ENCODE measurements around the gene ROPN1L. TPM values are rescaled to one million over a fixed set of nuclear protein-coding genes. Genes with fewer than 3 reads are reported as not detected.

The ROPN1L gene
- total RNA-seq, 1 experiment from 2014 or later: 0.82 TPM

- Mint-ChIP-seq H3K9me3 (ENCODE audit: unreplicated experiment) (no peaks in the 10 kb centered on the region), H3K27ac (ENCODE audit: low read depth, unreplicated experiment) (no peak overlapping the region), H3K4me3 (ENCODE audit: unreplicated experiment) (no peak overlapping the region), H3K36me3 (ENCODE audit: insufficient read depth, unreplicated experiment) (no peaks in the 10 kb centered on the region), H3K4me1 (ENCODE audit: insufficient read depth, unreplicated experiment) (peaks cover 9% of the 10 kb centered on the region), H3K27me3 (ENCODE audit: insufficient read depth, unreplicated experiment) (no peaks in the 10 kb centered on the region)
- CTCF ChIA-PET: interaction anchor here (1.5 kb wide), 1 partner anchor 124 kb away, joined by 4 read pairs; no protein-coding TSS in a partner anchor
- TF ChIP-seq, protein P1, sequence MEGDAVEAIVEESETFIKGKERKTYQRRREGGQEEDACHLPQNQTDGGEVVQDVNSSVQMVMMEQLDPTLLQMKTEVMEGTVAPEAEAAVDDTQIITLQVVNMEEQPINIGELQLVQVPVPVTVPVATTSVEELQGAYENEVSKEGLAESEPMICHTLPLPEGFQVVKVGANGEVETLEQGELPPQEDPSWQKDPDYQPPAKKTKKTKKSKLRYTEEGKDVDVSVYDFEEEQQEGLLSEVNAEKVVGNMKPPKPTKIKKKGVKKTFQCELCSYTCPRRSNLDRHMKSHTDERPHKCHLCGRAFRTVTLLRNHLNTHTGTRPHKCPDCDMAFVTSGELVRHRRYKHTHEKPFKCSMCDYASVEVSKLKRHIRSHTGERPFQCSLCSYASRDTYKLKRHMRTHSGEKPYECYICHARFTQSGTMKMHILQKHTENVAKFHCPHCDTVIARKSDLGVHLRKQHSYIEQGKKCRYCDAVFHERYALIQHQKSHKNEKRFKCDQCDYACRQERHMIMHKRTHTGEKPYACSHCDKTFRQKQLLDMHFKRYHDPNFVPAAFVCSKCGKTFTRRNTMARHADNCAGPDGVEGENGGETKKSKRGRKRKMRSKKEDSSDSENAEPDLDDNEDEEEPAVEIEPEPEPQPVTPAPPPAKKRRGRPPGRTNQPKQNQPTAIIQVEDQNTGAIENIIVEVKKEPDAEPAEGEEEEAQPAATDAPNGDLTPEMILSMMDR (IDR thresholded peaks at IDR 0.05; ENCODE audit: unreplicated experiment): no peak
- no TSS peak for BruUV-seq (replicated peaks)
- no peak for DNase-seq (ENCODE audit: unreplicated experiment)
- POLR2A ChIA-PET: no interaction called here
- intact Hi-C loops (cut with micrococcal nuclease): no loop called here
Observed at GRCh38 chr5:10503321-10503720, 61.6 kb downstream of the ROPN1L start.

- no peak for DNase-seq (ENCODE audit: unreplicated experiment)
- H3K27ac Mint-ChIP-seq (ENCODE audit: low read depth, unreplicated experiment): no peak overlapping the region
- no peaks in the 10 kb centered on the region for H3K36me3 Mint-ChIP-seq (ENCODE audit: insufficient read depth, unreplicated experiment)
- BruUV-seq (replicated peaks): no TSS peak
- H3K4me3 Mint-ChIP-seq (ENCODE audit: unreplicated experiment): no peak overlapping the region
- H3K9me3 Mint-ChIP-seq (ENCODE audit: unreplicated experiment): no peaks in the 10 kb centered on the region
- ChIA-PET POLR2A (interaction anchor here (0.7 to 1.1 kb wide), 2 partner anchors 24 to 97 kb away, joined by 3 to 4 read pairs; no protein-coding TSS in a partner anchor), CTCF (interaction anchor here (1.5 kb wide), 1 partner anchor 123 kb away, joined by 4 read pairs; no protein-coding TSS in a partner anchor)
- peaks cover 9% of the 10 kb centered on the region for H3K4me1 Mint-ChIP-seq (ENCODE audit: insufficient read depth, unreplicated experiment)
- no peaks in the 10 kb centered on the region for H3K27me3 Mint-ChIP-seq (ENCODE audit: insufficient read depth, unreplicated experiment)
- TF ChIP-seq, protein P1 (IDR thresholded peaks at IDR 0.05; ENCODE audit: unreplicated experiment): no peak
- intact Hi-C loops (cut with micrococcal nuclease): no loop called here
Observed at GRCh38 chr5:10503997-10504793, 62.5 kb downstream of the ROPN1L start.

DNA sequence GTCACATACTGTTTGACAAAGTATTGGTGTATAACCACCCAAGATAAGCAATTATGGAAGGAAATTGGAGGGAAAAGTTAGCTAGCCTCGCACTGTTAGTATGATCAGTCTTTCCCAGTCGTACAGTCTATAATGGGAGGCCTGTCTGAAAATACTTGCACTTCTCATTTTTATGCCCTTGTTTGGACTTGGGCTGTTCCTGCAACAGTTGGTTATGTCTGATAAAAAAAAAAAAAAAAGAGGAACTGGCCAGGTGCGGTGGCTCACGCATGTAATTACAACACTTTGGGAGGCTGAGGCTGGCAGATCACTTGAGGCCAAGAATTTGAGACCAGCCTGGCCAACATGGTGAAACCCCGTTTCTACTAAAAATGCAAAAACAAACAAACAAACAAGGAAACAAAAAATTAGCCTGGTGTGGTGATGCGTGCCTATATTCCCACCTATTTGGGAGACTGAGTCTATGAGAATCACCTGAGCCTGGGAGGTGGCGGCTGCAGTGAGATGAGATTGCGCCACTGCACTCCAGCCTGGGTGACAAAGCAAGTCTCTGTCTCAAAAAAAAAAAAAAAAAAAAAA is 63.9 kb downstream of the ROPN1L start:
- Mint-ChIP-seq H3K36me3 (ENCODE audit: insufficient read depth, unreplicated experiment) (no peaks in the 10 kb centered on the region), H3K9me3 (ENCODE audit: unreplicated experiment) (no peaks in the 10 kb centered on the region), H3K4me1 (ENCODE audit: insufficient read depth, unreplicated experiment) (no peaks in the 10 kb centered on the region), H3K27me3 (ENCODE audit: insufficient read depth, unreplicated experiment) (no peaks in the 10 kb centered on the region), H3K27ac (ENCODE audit: low read depth, unreplicated experiment) (no peak overlapping the region), H3K4me3 (ENCODE audit: unreplicated experiment) (no peak overlapping the region)
- DNase-seq (ENCODE audit: unreplicated experiment): no peak
- TF ChIP-seq, protein P1 (IDR thresholded peaks at IDR 0.05; ENCODE audit: unreplicated experiment): no peak
- POLR2A ChIA-PET: no interaction called here
- no TSS peak for BruUV-seq (replicated peaks)
- CTCF ChIA-PET: interaction anchor here (0.6 kb wide), 1 partner anchor 53 kb away, joined by 3 read pairs; no protein-coding TSS in a partner anchor
- intact Hi-C loops (cut with micrococcal nuclease): no loop called here

DNA sequence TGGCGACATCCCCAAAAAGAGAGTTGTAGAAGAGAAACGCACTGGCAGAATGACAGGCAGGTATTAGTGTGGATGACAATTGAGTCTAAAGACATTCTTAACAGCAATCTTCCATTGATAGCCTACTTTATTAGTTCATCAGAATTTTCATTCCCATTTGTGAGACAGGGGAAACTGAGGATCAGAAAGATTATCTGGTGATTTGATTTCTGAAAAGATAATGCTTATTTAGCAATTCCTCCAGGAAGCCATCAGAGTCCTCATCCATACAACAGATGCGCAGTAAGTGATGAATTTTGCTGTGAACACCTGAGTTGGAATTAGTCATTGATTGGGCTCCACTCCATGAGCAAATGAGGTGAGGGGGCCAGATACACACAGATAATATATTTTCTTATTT is 64.9 kb downstream of the ROPN1L start:
- Mint-ChIP-seq H3K4me3 (ENCODE audit: unreplicated experiment) (no peak overlapping the region), H3K27ac (ENCODE audit: low read depth, unreplicated experiment) (no peak overlapping the region), H3K27me3 (ENCODE audit: insufficient read depth, unreplicated experiment) (no peaks in the 10 kb centered on the region), H3K4me1 (ENCODE audit: insufficient read depth, unreplicated experiment) (no peaks in the 10 kb centered on the region), H3K9me3 (ENCODE audit: unreplicated experiment) (no peaks in the 10 kb centered on the region), H3K36me3 (ENCODE audit: insufficient read depth, unreplicated experiment) (no peaks in the 10 kb centered on the region)
- no peak for DNase-seq (ENCODE audit: unreplicated experiment)
- TF ChIP-seq, protein P1 (IDR thresholded peaks at IDR 0.05; ENCODE audit: unreplicated experiment): no peak
- BruUV-seq (replicated peaks): no TSS peak
- CTCF ChIA-PET: no interaction called here
- POLR2A ChIA-PET: interaction anchor here (1.0 kb wide), 1 partner anchor 18 kb away, joined by 3 read pairs; no protein-coding TSS in a partner anchor
- intact Hi-C loops (cut with micrococcal nuclease): no loop called here
